Sigmoid colon (tissue), 4 donors: ENCODE measurements around the gene GAD2.

Experiments
- CTCF ChIP-seq, 4 experiments: fragments of 450-650 bp in 3 of 4; fragments of 200-600 bp in 1 of 4; IDR thresholded peaks; one replicate each; pipeline ENCODE4 v1.5.1; 2016 to 2019; ENCODE audit warnings: antibody characterized with exemption in 4 of 4, mild to moderate bottlenecking in 3 of 4, moderate library complexity in 2 of 4
- POLR2A ChIP-seq, 2 donors: fragments of 450-650 bp; IDR thresholded peaks; one replicate each; pipeline ENCODE4 v1.6.1; 2016; ENCODE audit warnings: antibody characterized with exemption in 2 of 2, mild to moderate bottlenecking in 2 of 2, moderate library complexity in 2 of 2
- POLR2AphosphoS5 ChIP-seq, 4 donors: sonication (generic); formaldehyde crosslinking; IDR thresholded peaks; one replicate each; pipeline ENCODE4 v1.6.1; 2017; ENCODE audit warnings: antibody characterized with exemption in 4 of 4

GRCh38 chr10:26259341-26259740, 42.8 kb downstream of the GAD2 start:
- TF ChIP-seq POLR2AphosphoS5 (IDR thresholded peaks at IDR 0.05) (no peak), CTCF (IDR thresholded peaks at IDR 0.05) (no peak), POLR2A (IDR thresholded peaks at IDR 0.05) (no peak)
